AG20443 (cell line): Measurements from ENCODE around the gene LEMD2.

Experiments used
- DNase-seq: peaks from one replicate; pipeline ENCODE4 v3.0.0; 2012; ENCODE audit warnings: low spot score, mixed read lengths

Gene LEMD2

DNA sequence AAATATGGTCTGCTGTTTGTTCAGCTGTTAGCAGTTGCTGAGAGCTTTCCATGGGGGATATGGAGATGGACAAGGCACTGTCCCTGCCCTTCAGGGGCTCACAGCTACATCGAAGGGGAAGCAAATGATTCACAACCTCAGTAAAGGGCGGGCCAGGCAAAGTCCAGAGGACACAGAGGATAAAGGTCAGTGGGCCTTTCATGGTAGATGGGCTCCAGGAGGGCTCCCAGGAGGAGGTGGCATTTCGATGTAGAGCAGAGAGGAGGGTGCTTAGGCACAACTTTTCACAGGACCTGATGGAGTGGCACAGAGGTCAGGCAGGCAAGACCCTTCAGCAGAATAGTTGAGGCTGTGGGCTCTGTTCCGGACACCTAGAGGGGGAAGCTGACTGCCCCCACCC is 30.1 kb upstream of the LEMD2 start:
- DNase-seq = no peak

DNA sequence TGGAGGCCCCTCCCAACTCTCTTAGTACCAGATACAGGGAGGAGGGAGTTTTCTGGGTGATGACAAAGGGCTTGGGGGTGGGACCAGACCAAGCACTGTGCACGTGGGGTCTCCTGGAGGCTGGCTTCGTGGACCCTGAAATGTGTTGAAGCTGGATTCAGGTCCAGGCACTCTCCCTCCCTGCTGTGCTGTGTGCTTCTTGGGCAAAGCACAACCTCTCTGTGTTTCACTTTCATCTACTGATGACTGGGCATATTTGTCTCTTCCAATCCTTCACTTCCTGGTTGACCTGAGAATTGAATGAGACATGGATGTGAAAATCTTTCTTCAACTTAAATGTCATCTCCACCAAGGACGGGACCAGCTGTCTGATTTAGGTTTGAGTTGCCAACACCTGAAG is 29.4 kb upstream of the LEMD2 start:
- DNase-seq = no peak

DNA sequence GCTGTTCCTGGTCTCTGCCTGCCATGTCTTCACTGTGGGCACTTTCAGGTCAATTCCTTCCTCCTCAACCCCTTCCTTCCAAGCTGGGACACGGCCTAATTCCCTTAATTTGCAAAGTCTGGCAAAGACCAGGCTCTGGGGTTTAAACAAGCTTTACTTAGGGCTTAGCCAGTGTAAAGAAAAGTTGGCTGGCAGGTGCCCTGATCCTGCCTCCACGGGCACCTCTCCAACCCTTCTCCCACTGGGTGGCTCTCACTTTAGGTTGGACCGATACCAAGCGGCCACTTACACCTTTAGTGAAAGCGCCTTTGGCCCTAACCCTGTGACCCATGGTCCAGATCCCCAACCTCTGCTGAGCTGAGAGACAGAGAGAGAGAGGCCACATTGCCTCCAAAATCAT is 28.6 kb upstream of the LEMD2 start:
- no peak for DNase-seq

- DNase-seq = no peak
Observed at GRCh38 chr6:33816911-33817310, 28.0 kb upstream of the LEMD2 start.

- DNase-seq = peak; percentile 48
Observed at GRCh38 chr6:33815854-33816253, 26.9 kb upstream of the LEMD2 start.

DNA sequence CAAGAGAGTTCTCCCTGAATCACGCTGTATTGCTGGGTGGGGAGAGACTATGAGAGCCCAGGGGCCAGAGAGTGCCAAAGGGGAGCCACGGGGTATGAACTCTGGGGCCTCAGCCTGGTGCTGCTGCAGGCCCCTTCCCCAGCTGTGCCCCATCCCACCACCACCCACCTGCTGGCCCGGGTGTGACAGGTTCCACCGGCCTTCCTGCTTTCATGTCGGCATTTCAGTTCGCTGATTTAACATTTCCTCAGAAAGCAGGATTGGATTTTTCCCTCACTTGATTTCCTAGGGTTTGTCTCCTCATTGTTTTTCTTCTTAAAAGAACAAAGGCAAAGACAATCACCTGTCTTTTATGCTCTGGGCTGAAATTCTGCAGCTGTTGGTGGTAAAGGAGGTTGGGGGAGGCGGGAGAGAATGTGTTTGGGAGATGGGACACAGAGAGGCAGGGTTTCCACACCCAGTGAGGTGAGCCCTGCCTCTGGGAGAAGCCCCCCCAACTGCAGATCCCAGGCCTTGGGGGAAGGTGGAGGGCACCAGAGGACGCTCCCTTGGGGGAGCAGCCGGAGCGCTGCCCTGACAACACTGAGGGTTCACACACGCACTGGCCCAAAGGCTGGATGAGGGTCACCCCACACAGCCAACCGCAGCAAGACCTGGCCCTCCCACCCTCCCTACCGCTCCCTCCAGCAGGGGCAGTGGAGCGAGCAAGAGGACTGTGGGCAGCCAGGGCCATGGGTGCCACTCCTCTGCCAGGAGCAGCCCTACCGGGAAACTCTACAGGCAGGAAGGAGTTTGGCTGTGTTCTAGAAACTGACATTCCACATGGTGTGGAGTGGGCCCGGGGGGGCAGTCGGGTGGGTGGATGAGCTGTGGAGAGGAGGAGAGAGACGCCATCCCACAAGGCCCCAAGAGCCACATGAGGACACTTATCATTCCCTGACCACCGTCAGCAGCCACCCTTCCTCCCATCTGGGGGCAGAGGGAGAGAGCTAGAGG is 25.4 kb upstream of the LEMD2 start:
- DNase-seq = no peak

DNA sequence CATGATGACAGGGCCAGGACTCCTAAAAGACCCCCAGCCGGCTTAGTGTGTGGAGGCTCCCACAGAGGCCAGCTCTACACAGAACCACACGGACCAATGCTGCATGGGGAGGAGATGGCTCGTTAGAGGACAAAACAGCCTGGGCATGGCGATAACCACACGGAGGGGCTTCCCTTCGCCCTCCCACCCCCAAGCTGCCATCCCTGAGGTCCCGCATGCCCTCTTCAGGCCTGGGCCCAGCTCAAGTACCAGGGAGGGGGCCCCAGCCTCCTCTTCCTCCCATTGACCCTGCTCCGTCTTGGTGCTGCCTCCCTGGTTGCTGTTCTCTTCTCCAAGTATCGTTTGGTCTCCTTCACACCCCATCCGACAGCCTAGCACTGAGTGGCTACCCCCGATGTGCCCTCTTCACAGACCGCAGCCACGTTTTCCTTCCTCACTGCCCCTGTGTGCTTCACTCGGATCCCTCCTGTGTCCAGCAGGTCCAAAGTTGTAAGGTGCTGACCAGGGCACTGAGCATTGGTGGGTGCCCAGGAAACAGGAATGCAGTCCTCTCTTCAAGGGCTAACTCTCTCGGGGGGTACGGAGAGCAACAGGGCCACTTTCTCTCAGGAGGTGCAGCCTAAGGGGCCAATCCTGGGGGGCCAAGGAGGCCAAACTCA is 24.4 kb upstream of the LEMD2 start:
- DNase-seq = no peak

DNA sequence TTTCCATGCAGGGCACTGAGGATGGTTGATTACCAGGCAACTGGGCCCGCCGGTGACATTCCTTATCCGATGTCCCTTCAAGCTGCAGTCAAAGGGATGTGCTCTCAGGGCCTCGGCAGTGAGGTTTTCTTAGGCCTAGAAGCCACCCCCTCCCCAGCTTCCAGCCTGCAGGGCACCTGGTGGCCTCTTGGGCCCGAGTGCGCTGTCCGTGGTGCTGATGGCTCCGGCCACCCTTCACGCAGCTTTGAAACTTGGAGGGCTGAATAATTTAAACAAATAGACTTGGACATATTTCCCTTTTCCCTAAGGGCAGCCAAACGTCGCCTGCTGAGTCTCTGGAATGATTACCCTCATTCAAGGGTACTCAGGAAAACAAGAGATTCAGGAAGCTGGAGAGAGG is 23.7 kb upstream of the LEMD2 start:
- peak; percentile 83 for DNase-seq

DNA sequence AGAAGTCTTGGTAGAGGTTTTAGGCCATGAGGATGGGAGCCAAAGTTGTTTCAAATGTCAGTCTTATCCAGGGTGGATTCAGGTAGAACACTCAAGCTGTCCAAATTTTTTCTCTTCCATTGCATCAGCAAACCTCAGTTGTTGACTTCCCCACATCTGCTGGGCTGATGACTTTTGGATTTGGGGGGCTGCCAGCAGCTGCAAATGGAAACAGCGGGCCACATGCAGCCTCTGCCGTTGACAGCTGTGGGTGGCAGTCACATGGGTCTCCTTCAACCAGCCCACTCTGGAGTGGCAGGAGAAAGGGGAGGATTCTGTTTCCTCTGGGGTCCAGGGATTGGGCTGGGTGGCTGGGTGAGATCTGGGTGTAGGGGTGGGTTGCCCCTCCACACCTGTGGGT is 20.7 kb upstream of the LEMD2 start:
- DNase-seq = no peak

DNA sequence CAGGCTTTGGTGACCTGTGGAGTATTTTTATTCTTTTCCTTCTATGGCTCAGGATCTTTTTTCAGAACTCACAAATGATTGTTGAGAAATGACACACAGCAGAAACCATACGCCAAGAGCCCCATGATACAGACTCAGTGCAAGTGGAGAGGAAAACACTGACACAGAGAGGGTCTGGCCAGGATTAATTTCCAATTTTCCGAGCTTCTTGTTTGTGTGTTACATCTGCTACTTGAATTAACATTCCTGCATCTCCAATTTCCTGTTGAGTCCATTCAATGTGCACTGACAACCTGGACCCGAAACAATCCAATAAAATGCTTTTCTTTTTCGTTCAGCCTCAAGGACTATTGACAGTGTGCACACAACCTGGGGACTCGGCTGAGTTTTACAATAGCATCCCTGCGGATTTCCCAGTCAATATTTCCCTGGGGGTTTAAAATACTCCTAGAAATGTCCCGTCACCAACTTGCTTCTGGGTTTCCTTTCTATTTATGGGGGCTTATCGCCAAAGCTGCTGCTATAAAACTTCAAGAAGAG is 19.8 kb upstream of the LEMD2 start:
- DNase-seq = no peak

GRCh38 chr6:33807606-33808005 is 18.7 kb upstream of the LEMD2 start:
- DNase-seq = no peak

GRCh38 chr6:33806841-33807240 is 17.9 kb upstream of the LEMD2 start:
- no peak for DNase-seq

DNA sequence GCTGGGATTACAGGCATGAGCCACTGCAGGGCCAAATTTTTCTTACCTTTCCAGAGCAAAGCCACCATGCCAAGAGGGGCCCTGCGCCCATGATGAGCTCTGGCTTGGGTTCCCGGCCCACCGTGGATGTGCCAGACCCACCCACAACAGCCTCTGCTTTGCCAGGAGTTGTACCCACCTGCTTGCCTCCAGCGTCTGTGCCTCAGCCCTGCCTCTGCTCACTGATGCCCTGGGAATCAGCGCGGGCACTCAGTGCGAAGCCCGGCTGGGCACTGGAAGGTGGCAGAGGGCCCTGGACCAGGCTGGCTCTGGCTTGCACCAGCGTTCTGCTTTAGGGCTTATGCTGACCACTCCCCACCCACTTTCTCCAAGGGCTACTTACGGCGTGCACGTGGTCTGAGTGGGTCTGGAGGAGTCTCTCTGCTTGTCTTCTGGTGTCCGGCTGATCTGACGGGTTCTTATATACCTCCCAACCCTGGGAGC is 14.7 kb upstream of the LEMD2 start, which contains the start of gene MLN:
Gene MLN (minus strand): TSS at position 433 of the 483 bp plus-strand sequence. CDS start 2,840 bp downstream, outside the sequence.
- DNase-seq = no peak

DNA sequence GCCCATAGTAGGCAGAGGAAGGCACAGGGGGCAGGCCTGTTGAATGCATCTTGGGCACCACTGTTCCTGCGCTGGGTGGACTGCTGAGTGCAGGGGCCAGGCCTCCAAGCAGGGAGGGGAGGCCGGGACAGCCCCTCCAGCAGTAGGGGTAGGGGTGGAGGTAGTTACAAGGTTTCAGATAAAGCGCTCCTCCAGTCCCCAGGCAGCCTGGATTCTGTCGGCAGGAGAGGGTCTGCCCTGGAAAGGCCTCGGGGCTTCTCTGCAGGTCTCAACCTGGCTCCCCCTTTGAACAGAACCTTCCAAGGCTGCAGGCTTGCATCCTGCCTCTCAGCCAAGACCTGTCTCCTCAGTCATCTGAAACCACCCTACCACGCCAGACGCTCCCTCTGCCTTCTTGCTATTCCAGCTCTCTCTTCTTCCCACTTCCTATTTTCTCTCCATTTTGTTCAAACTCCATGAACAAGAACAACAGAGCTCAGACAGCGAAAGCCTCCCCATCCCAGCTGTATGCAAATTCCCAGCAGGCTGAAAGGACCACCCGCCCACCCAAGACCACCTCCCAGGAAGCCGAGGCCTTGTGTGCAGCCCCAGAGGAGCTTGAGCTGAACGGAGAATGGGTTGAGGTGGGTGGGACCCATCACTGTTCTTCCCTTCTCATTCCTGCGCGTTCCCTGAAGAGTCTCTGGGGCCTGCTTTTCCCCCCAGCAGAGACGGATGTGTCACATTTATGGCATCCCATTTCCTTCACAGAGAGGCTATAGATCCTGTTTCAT is 13.4 kb upstream of the LEMD2 start:
- no peak for DNase-seq

GRCh38 chr6:33801611-33802010 is 12.7 kb upstream of the LEMD2 start:
- no peak for DNase-seq

GRCh38 chr6:33800248-33800969 is 11.5 kb upstream of the LEMD2 start:
- no peak for DNase-seq

- peak; percentile 34 for DNase-seq
Observed at GRCh38 chr6:33799454-33800113, 10.7 kb upstream of the LEMD2 start.

- DNase-seq = no peak
Observed at GRCh38 chr6:33798343-33798848, 9.5 kb upstream of the LEMD2 start.

DNA sequence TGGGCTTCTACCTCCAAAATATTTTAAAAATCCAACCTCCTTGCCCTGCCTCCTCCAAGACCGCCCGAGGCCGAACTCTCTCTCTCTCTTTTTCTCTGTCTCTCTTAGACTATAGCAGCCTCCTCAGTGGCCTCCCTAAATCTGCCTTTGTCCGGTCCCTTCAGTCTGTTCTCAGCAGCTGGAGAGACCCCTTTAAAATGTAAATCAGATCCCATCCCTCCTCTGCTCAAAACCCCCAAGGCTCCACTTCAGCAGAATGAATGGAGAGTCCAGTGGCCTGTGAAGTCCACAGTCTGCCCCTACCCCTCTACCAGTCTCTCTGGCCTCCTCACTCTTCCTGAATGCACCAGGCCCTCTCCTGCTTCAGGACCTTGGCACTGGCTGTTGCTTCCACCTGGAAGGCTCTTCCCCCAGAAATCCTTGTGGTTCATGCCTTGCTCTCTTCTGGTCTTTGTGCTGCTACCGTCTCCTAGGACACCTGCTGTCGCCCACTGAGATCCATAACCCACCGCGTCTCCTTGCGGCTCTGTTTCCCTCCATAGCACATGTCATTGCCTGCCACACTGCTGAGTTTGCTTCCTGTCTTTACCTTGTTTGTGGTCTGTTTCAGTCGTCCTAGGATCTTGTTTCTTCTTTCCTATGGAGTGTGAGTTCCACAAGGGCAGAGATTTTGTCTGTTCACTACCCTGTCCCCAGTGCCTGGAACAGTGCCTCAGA is 8.9 kb upstream of the LEMD2 start:
- no peak for DNase-seq
